GM18870 (cell line): ENCODE data around the gene RPS28.
"Not testable (repeated sequence)": the region's sequence is repeated elsewhere in the genome, so short reads cannot be mapped to it uniquely, and the experiment has no call there.

Source experiments
- ATAC-seq: cut with Tn5 transposase; IDR thresholded peaks from one replicate; pipeline ENCODE4 v1.9.1; 2021; ENCODE audit warnings: moderate library complexity; ENCODE audit not compliant: unreplicated experiment

The RPS28 gene

GRCh38 chr19:8340341-8341096 is 19.2 kb downstream of the RPS28 start:
- ATAC-seq = no peak

GRCh38 chr19:8341504-8341903 is 20.2 kb downstream of the RPS28 start:
- not testable (repeated sequence) for ATAC-seq

- no peak for ATAC-seq
Measured at GRCh38 chr19:8342316-8342683, 21.0 kb downstream of the RPS28 start.

- ATAC-seq = no peak
Measured at GRCh38 chr19:8342684-8343482, 21.6 kb downstream of the RPS28 start, which contains the start of gene KANK3. Gene KANK3, minus strand, starts transcription at chr19:8343262. Its CDS starts 5,434 bp downstream, at chr19:8337828.

GRCh38 chr19:8343483-8343844 is 22.2 kb downstream of the RPS28 start:
- no peak for ATAC-seq

- ATAC-seq = not testable (repeated sequence)
Measured at GRCh38 chr19:8349629-8350372, 28.5 kb downstream of the RPS28 start.

GRCh38 chr19:8352134-8352827 is 31.0 kb downstream of the RPS28 start:
- no peak for ATAC-seq

- not testable (repeated sequence) for ATAC-seq
Measured at GRCh38 chr19:8352845-8353244, 31.5 kb downstream of the RPS28 start.

GRCh38 chr19:8355631-8356402 is 34.5 kb downstream of the RPS28 start:
- ATAC-seq = no peak

- ATAC-seq = no peak
Measured at GRCh38 chr19:8357007-8357521, 35.8 kb downstream of the RPS28 start.

GRCh38 chr19:8358948-8359347 is 37.7 kb downstream of the RPS28 start:
- ATAC-seq = no peak

- no peak for ATAC-seq
Measured at GRCh38 chr19:8360196-8360595, 38.9 kb downstream of the RPS28 start.

- no peak for ATAC-seq
Measured at GRCh38 chr19:8361921-8362793, 40.9 kb downstream of the RPS28 start.

GRCh38 chr19:8363803-8364771 is 42.8 kb downstream of the RPS28 start, which contains the start of gene ANGPTL4:
Gene ANGPTL4, plus strand, starts transcription at chr19:8364155. Its CDS starts 167 bp downstream, at chr19:8364322.
- ATAC-seq = no peak

- ATAC-seq = no peak
Measured at GRCh38 chr19:8366121-8366581, 44.9 kb downstream of the RPS28 start.

GRCh38 chr19:8366961-8367326 is 45.6 kb downstream of the RPS28 start:
- no peak for ATAC-seq

GRCh38 chr19:8367327-8368001 is 46.2 kb downstream of the RPS28 start:
- no peak for ATAC-seq
